ENCODE data around the gene ICA1.

GRCh38 chr7:8086239-8086638, 175.7 kb downstream of the ICA1 start:
- TF ChIP-seq, protein P1, sequence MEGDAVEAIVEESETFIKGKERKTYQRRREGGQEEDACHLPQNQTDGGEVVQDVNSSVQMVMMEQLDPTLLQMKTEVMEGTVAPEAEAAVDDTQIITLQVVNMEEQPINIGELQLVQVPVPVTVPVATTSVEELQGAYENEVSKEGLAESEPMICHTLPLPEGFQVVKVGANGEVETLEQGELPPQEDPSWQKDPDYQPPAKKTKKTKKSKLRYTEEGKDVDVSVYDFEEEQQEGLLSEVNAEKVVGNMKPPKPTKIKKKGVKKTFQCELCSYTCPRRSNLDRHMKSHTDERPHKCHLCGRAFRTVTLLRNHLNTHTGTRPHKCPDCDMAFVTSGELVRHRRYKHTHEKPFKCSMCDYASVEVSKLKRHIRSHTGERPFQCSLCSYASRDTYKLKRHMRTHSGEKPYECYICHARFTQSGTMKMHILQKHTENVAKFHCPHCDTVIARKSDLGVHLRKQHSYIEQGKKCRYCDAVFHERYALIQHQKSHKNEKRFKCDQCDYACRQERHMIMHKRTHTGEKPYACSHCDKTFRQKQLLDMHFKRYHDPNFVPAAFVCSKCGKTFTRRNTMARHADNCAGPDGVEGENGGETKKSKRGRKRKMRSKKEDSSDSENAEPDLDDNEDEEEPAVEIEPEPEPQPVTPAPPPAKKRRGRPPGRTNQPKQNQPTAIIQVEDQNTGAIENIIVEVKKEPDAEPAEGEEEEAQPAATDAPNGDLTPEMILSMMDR (IDR thresholded peaks at IDR 0.05; ENCODE audit: low read length) = no peak
- TF ChIP-seq EZH2 (optimal IDR thresholded peaks at IDR 0.05; ENCODE audit: low read depth, low read length) (no peak), EZH2phosphoT487 (IDR thresholded peaks at IDR 0.05; ENCODE audit: low read length) (no peak)
